ENCODE results near the gene TMTC3.
"Not testable (repeated sequence)": the region's sequence is repeated elsewhere in the genome, so short reads cannot be mapped to it uniquely, and the experiment has no call there.

Gene TMTC3

DNA sequence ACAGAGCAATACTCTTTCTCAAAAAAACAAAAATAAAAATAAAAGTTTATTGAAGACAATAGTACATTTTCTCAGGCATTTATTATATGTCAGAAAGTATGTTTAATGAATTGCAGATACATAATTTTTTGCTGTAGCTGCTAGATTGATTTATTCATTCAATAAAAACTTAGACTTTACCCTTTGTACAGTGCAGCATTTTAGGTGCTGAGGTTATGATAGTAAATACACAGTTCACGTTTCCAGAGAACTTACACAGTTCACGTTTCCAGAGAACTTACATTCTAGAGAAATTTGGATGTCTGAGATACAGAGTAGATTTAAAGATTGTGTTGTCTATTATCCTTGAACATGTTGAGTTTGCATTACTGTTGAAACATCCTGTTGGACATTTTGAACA, 25.3 kb downstream of the TMTC3 start:
- no peak for DNase-seq

DNA sequence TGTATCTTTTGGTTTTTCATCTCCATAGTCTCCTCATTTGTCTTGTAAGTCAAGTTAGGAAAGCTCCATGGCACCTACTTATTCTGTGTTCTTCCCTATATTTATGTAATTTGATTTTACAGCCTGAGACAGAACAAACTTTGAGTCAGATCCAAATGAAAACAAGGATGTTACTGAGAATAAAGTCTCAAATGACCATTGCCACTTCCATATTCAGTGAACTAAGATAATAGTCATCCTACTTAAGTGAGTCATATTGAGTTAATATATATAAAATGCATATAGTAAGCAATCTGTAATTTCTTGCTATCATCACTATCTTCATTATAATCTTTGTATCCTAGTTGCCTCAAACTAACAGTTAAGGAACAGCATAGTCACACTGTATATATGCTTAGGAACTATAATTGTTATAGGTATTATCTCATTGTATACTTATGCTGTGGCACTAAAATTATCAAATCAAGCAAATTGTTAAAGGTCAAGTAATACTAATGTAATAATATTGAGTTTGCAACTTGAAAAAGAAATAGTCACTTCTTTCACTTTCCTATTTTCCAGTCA, 30.8 kb downstream of the TMTC3 start:
- DNase-seq, result no peak

GRCh38 chr12:88175544-88175943, 33.4 kb downstream of the TMTC3 start:
- DNase-seq, result no peak

- no peak for DNase-seq
Measured at GRCh38 chr12:88179436-88180014, 37.4 kb downstream of the TMTC3 start.

DNA sequence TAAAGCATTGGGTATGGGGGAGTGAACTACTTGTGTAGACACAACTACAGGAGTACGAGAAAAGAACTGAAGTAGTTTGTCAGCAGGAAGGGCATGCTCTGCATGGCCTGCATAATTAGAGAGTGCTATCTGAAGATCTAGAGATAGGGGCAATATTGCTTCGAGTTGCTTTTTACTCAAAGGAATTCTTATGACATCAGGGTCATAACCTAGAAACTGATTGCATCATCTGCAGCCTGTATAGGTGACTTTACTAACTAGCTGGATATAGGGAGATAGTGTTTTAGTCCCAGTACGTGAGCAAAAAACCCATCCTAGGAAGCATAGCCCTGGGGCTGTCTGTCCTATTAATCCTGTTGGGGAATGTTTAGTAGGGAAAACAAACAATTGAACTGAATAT, 39.8 kb downstream of the TMTC3 start:
- no peak for DNase-seq

DNA sequence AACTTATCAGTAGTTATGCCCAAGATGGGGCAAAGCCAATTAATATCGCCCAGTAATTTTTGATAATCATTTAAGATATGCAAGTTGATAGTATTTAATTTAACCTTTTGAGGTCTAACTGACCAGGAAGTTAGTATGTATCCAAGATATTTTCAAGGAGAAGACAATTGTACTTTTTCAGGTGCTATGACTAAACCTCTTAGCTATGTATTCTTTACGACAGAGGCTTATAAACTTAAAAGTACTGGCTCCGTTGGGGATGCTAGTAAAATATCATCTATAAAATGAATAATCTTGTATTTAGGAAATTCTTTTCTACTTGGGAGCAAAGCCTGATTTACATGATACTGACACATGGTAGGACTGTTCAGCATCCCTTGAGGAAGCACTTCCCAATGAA, 40.3 kb downstream of the TMTC3 start:
- no peak for DNase-seq

GRCh38 chr12:88184196-88184595, 42.1 kb downstream of the TMTC3 start:
- no peak for DNase-seq

DNA sequence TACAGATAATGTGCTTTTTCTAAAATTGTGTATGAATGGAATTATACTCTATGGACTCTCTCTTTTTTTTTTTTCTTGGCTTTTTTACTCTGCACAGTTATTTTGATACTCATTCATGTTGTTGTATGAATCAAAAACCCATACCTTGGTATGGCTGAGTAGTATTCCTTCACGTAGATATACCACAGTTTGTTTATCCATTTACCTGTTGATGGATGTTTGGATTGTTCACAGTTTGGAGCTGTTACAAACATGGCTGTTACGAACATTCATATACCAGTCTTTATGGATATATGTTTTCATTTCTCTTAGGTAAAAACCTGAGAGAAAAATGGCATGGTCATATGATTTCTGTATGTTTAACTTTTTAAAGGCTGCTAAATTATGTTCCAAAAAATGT, 43.2 kb downstream of the TMTC3 start:
- no peak for DNase-seq

- no peak for DNase-seq
Measured at GRCh38 chr12:88185988-88186387, 43.9 kb downstream of the TMTC3 start.

DNA sequence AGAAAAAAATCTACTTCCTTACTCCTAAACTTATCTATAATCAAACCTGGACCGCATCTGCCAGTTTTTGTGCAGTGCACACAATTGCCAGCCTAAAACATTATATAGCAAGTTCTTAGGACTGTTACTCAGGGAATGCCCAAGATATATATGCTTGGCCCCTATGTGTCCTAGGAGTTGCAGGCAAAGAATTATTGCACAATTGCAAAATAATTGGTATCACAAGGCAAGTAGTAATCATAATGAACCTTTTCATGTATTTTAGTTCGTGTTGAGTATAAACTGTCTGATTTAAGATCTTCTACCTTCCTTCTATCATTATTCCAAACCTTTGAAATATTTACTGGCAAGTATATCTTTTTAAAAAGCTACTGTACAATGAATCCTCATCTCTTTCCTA, 45.5 kb downstream of the TMTC3 start:
- DNase-seq, result no peak

- DNase-seq, result no peak
Measured at GRCh38 chr12:88188180-88188579, 46.1 kb downstream of the TMTC3 start.

- DNase-seq, result no peak
Measured at GRCh38 chr12:88192426-88192825, 50.3 kb downstream of the TMTC3 start.

GRCh38 chr12:88194868-88195267, 52.8 kb downstream of the TMTC3 start:
- no peak for DNase-seq

- no peak for DNase-seq
Measured at GRCh38 chr12:88200029-88200428, 57.9 kb downstream of the TMTC3 start.

DNA sequence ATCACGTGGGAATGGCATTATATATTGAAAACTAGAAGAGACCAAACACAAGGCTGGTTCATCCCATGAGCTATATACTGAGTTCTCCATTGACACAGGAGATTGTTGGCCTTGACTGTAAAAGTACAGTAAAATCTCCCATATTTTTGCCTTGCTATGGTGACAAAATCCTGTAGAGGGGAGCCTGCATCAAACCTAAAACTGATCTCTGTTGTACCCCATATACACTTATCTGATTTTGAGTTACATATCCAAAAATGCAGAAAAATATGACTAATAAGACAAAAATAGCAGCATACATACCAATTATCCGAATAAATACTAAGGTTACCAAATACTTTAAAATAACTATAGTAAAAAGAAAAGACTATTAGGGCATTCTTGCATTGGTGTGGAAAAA, 60.4 kb downstream of the TMTC3 start:
- no peak for DNase-seq

DNA sequence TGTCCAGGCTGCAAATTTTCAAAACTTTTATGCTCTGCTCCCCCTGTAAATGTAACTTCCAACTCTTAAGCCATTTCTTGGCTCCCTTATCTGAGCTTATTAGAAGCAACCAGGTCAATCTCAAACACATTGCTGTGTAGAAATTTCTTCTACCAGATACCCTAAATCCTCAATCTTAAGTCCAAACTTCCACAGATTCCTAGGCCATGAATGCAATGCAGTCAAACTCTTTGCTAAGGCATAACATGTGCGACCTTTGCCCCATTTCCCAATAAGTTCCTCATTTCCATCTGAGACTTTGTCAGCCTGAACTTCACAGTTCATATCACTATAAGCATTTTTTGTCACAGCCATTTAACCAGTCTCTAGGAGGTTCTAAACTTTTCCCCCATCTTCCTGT, 64.5 kb downstream of the TMTC3 start:
- DNase-seq, result no peak

DNA sequence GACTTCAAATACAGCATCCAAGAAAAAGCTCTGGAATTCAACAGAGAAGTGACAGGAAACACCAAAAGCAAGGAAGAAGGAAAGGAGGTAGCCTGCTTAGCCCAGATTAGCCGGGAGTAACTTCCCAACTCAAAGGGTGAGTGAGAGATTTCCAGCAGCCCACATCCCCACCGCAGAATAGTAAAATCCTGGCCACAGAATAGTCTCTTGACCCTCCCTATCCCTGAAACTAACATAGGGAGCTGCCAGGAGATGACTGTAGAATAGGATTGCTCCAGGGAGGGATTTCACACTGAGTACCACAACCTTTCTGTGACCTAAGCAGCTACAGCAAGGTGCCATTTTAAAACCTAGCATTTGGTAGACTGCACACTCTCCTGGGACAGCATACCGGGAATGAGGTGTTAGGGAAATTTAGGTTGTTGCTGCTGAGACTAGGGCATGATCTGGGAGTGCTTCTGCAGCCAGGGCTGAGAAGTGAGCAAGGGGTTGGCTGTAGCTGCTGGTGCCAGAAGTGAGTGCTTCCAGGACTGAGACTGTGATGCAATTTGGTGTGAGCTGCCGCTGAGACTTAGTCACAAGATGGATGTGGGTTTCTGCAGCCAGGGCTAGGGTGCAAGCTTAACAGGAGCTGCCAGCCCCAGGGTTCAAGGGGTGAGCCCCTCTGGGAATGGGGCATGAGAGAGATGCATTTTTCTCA, 66.0 kb downstream of the TMTC3 start:
- DNase-seq, result no peak

GRCh38 chr12:88208661-88209060, 66.6 kb downstream of the TMTC3 start:
- DNase-seq, result no peak

DNA sequence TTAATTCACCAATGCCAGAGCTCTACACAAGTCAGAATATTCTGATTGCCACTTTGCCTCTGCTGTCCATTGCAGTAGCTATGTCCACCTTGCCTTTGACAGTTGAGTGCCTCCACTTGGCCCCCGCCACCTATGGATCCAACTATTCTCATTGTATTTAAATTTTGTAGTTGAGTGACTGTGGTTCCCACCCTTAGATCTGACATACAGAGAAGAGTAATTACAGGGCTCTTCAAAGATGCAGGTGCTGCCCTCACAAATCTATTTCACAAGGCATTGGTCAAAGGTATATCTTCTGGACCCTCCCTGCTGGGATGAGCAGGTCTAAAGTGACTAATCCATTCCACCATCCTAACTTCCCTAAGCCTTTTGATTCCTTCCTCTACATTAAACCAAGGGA, 68.2 kb downstream of the TMTC3 start:
- DNase-seq, result not testable (repeated sequence)

- no peak for DNase-seq
Measured at GRCh38 chr12:88218293-88218692, 76.2 kb downstream of the TMTC3 start.

DNA sequence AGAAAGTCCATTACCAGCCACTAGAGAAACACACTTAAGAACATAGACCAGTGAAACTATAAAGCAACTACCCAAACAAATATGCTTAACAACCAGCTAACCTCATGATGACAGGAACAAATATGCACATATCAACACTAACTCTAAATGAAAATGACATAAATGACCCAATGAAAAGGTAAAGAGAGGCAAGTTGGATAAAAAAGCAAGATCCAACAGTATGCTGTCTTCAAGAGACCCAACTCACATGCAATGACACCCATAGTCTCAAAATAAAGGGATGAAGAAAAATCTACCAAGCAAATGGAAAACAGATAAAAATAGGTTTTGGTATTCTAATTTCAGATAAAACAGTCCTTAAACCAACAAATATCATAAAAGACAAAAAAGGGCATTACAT, 77.8 kb downstream of the TMTC3 start:
- no peak for DNase-seq

DNA sequence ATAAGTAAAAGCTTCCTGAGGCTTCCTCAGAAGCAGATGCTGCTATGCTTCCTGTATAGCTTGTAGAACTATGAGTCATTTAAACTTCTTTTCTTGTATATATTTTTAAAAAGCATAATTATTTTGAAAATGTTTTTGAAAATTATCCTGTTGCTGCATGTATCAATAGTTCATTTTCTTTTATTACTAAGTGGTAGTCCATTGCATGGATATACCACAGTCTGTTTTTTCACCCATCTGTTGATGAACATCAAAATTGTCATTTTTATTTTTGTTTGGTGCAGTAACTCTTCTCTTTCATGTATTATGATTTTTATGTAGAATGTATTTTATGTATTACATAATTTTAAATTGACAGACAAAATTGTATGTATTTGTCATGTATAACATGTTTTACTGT, 81.4 kb downstream of the TMTC3 start:
- DNase-seq, result no peak

GRCh38 chr12:88225776-88226175, 83.7 kb downstream of the TMTC3 start:
- no peak for DNase-seq

DNA sequence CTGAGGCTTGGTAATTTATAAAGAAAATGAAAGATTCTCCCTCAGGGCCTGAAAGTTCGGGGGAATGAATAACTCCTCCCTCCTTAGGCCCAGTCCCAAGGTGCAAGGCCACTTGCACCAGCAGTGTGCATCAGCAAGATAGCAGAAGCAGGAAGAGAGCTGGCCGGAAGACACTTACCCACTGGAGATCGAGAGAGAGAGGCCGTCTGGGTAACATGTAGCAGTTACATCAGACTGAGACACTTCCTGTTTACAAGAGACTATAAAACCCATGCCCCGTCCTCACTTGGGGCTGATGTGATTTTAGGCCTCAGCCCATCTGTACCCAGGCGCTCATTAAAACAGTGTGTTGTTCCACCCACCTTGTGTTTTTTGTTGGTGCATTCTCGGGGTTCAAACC, 85.2 kb downstream of the TMTC3 start:
- no peak for DNase-seq

- DNase-seq, result no peak
Measured at GRCh38 chr12:88227871-88228270, 85.8 kb downstream of the TMTC3 start.

Measured in NCI-H748 treated with DMSO at 0.1 percent for 48 hours (cell line).